Stimulated activated CD8-positive, alpha-beta memory T cell treated with anti-CD3 and anti-CD28 coated beads, Interleukin-15, amount 100 ng/mL, for 4 hours (primary cell): ENCODE data around the gene PLCXD3.
"Not testable (repeated sequence)": the region's sequence is repeated elsewhere in the genome, so short reads cannot be mapped to it uniquely, and the experiment has no call there.

Source experiments
- DNase-seq, 2 donors: peaks; one replicate each; pipeline ENCODE4 v3.0.0-alpha.2; 2020; ENCODE audit warnings: low read depth in 2 of 2

Gene PLCXD3

GRCh38 chr5:41346609-41347008 is 163.8 kb downstream of the PLCXD3 start:
- DNase-seq: no peak

DNA sequence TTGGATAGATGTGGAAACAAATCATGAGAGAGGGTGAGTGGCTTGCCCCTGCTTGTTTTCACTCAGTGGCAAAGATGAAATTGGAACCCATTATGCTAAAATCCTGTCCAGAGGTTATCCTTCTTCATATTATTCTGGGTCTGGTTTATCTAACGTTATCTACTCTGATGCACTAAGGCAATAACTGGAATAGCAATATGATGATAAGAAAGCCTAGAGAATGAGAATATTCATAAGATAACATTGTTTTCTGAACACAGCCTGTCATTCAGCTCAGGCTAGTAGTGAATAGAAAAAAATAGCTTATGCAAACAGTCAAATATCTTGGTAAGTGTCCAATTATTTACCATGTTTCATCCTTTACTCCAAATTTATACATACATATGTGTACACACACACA is 165.1 kb downstream of the PLCXD3 start:
- DNase-seq: no peak

GRCh38 chr5:41339339-41339738 is 171.1 kb downstream of the PLCXD3 start:
- DNase-seq: no peak

- DNase-seq: no peak
Measured at GRCh38 chr5:41338136-41338675, 172.2 kb downstream of the PLCXD3 start.

- no peak for DNase-seq
Measured at GRCh38 chr5:41337724-41338123, 172.7 kb downstream of the PLCXD3 start.

- DNase-seq: no peak
Measured at GRCh38 chr5:41337216-41337615, 173.2 kb downstream of the PLCXD3 start.

DNA sequence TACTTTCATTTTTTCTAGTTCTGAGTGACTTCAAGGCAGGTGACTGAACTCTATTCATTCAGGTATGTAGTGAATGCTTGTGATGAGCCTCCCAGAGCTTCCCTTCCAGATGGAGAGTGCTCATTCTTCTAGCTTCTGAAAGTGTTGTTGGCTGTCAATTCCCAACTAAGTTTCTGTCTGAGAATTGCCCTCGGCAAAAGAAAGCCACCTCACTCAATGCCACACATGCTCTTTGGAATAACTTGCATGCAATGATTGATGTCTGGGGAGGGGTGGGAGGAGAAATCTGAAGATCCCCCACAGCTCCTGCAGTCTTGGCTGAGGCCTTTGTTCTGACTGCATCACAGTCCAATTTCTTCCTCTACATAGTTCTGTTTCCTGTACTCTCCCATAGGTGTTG is 173.9 kb downstream of the PLCXD3 start:
- DNase-seq: no peak

DNA sequence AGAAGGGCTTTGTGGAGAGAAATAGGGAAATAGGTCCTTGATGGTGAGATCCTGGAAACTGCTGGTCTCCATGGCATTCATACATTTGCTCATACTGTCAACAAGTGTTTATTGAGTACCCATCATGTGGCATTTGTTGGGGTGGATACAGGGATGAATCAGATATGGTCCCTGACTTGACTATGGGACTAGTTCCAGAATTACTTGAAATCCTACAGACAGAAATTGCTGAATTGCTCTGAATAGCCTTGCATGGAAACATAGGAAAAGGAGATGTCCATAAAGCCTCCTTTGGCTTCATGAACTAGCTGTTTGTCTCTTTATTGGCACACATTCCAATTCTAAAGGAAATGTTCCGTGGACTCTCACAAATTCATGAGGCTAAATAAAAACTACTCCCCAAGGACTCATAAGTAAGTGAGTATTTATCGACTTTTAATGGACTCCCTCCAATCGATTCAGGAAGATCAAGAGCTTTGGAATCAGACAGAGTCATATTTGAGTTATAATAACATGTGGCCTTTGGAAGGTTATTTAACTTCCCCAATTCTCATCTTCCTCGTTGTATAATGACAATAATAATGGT is 174.7 kb downstream of the PLCXD3 start:
- DNase-seq: no peak

DNA sequence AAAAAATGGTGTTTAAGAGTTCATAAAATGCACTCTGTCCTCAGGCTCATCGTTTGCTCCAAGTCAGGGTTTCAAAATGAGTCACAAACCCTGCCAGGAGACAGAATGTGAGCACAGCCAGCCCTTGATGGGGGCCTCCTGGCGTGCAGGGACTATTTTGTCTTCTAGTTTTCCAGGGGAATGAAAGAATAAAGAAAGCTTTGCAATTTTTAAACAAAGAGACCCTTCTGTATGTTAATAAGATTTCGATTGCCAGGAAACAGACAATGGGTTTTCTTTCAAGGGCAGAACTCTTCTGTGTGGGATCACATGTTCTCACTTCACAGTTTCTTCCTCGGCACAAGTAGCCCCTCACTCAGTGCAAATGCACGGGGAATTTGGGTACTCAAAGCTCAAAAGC is 175.6 kb downstream of the PLCXD3 start:
- DNase-seq: no peak

GRCh38 chr5:41334221-41334620 is 176.2 kb downstream of the PLCXD3 start:
- no peak for DNase-seq

DNA sequence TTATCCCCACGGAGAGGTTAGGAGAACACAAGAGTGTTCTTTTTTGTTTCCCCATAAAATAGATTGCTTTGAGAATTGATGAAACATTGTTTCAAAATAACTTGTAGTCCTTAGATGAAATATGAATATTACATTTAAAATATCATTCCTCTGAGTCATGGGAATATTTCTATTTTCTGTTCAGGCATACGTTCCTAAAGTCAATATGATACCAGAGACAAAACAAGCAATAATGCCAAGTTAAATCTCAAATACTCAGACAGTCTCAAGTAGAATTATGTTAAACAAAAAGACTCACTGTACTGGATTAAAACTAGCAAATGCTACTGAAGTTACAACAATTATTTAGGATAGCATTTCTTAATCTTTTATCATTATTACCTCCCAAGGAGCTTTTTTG is 185.3 kb downstream of the PLCXD3 start:
- DNase-seq: no peak

GRCh38 chr5:41322826-41323225 is 187.6 kb downstream of the PLCXD3 start:
- not testable (repeated sequence) for DNase-seq

GRCh38 chr5:41312478-41313060 is 197.8 kb downstream of the PLCXD3 start:
- no peak for DNase-seq

GRCh38 chr5:41312066-41312465 is 198.3 kb downstream of the PLCXD3 start:
- DNase-seq: no peak

- DNase-seq: no peak
Measured at GRCh38 chr5:41309275-41309674, 201.1 kb downstream of the PLCXD3 start.

DNA sequence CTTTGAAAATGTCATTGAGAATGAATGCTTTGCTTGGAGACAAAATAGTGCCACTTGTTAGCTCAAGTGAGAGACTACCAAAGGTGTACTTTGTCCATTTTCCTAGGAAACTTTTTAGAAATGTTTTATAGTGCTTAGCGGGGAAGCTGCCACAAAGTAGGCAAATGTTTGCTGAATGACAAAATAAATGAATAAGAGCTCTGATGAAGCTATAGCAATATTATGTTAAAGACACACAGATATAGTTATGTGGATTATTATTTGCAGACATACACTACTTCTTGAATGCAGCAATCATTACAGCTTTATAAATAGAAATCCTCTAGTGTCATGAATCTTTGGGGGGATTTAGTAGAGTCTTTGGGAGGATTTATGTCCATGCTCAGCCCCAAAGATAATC is 204.4 kb downstream of the PLCXD3 start:
- no peak for DNase-seq

DNA sequence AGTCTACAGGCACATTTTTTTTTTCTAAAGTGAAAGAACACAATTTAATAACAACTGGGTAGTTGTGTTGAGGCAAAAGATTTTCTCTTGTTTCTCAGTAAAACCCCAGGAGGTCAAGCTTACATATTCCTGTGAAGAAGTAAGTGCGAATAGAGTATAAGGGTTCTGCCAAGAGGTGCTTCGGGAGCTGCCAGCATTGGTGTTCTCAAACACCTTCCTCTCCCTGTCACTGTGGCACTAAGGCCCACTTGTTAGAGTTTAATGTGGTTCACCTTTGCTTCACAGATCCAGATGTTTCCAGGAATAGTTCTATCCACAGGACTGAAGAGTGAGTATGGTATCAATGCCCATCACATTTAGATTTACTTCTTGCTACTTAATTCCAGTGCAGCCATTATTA is 205.3 kb downstream of the PLCXD3 start:
- no peak for DNase-seq

DNA sequence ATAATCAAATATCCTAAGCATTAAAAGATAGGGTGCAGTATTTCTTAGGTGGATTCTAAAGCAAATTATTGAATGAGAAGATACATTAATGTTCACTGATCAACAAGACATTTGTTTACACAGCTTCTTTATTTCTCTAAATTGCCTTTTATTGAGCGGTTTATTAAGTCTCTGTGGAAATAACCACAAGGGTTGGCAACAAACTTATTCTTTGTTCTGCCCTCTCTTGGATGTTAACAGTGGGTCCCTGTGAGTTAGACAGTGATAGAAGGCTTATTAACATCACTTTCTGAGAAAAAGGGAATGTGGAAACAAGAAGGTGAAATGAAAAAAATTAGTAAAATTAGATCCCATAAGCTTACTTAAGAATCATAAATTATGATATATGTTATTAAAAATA is 214.3 kb downstream of the PLCXD3 start:
- no peak for DNase-seq

GRCh38 chr5:41291323-41291722 is 219.1 kb downstream of the PLCXD3 start:
- DNase-seq: no peak

GRCh38 chr5:41290810-41291209 is 219.6 kb downstream of the PLCXD3 start:
- no peak for DNase-seq

DNA sequence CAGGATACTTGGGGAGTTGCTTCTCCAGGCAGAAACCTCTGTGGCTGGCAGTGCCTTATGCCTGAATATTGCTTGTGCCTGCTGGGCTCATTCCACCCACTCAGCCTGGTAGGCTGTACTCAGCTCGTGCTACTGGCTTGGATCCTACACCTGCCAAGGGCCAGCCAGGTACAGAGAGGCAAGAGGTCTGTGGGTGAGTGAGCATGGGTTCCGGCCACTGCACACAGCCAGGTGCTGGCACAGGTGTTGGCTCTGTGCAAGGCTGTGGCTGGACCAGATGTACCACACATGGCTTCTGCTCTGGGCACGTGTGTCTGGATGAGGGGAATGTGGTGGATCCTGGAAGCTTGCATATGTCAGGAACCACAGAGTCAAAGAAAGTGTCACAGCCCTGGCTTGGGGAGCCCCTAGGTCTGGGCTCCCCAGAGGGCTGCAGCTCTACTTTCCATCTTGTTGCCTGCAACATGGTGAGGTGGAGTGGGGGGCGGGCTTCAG is 220.4 kb downstream of the PLCXD3 start:
- no peak for DNase-seq

- no peak for DNase-seq
Measured at GRCh38 chr5:41286696-41287095, 223.7 kb downstream of the PLCXD3 start.

DNA sequence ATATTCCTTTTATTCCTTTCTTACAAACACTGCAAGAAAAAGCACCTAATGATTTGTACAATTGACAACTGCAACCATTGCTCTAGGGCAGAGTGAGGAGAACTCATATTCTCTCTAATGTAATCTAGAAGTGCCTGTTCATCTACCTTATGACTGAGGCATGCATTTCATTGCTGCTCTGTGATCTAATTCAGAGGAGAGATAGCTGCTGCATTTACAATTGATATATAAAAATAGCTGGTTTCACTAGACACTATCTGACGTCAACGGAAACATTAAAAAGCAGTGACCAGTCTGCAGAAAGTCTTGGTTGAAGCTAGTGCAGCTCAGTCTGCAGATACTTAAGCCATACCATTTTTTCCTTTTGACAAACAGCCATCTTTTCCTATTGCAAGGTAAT is 224.2 kb downstream of the PLCXD3 start:
- DNase-seq: no peak

DNA sequence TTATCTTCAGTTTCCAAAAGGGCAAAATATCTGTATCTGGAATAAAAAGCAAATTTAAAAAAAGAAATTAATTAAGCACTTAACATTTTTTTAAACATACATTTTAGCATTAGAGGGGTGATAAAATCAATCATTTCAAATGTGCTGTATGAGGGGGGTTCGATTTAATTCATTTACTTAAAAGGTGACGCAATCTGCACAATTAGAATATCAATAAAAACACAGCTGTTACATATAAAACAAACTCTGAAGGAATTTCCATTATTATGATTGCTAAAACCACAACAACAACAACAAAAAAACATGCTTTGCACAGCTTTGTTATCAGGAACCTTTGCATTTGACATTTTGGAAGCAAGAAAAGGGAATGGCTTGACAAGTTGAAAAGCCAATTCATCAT is 225.5 kb downstream of the PLCXD3 start:
- no peak for DNase-seq
